A673 (cell line): ENCODE data around the gene KRTAP9-2.
"Not testable (repeated sequence)": the region's sequence is repeated elsewhere in the genome, so short reads cannot be mapped to it uniquely, and the experiment has no call there.

Experiments
- EZH2 ChIP-seq: fragments of 200-600 bp; sonication (generic); IDR thresholded peaks from 2 replicates; pipeline ENCODE4 v1.6.1; 2017; ENCODE audit warnings: borderline replicate concordance, low read depth, mild to moderate bottlenecking, mixed read lengths, antibody characterized with exemption, low read length; ENCODE audit not compliant: poor library complexity, severe bottlenecking
- TF ChIP-seq, protein P1 (sequence below): fragments of 300-800, 200-600 bp; sonication (generic); conservative IDR thresholded peaks from 2 replicates; pipeline ENCODE4 v1.5.1; 2017; ENCODE audit warnings: low read depth, mild to moderate bottlenecking, antibody characterized with exemption, low read length, moderate library complexity, mixed read lengths

- TF ChIP-seq, protein P1, sequence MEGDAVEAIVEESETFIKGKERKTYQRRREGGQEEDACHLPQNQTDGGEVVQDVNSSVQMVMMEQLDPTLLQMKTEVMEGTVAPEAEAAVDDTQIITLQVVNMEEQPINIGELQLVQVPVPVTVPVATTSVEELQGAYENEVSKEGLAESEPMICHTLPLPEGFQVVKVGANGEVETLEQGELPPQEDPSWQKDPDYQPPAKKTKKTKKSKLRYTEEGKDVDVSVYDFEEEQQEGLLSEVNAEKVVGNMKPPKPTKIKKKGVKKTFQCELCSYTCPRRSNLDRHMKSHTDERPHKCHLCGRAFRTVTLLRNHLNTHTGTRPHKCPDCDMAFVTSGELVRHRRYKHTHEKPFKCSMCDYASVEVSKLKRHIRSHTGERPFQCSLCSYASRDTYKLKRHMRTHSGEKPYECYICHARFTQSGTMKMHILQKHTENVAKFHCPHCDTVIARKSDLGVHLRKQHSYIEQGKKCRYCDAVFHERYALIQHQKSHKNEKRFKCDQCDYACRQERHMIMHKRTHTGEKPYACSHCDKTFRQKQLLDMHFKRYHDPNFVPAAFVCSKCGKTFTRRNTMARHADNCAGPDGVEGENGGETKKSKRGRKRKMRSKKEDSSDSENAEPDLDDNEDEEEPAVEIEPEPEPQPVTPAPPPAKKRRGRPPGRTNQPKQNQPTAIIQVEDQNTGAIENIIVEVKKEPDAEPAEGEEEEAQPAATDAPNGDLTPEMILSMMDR: not testable (repeated sequence)
- not testable (repeated sequence) for TF ChIP-seq EZH2
Observed at GRCh38 chr17:41237949-41238437, 11.5 kb downstream of the KRTAP9-2 start, which contains the start of gene KRTAP9-8.
